GM21526 (cell line): ENCODE data around the gene CABS1.
A peak's percentile ranks its signal among the peaks of the same experiment; 100 is the strongest.

Experiments
- ATAC-seq: cut with Tn5 transposase; IDR thresholded peaks from one replicate; pipeline ENCODE4 v1.9.1; 2021; ENCODE audit warnings: moderate library complexity; ENCODE audit not compliant: unreplicated experiment, low FRiP score

The CABS1 gene

GRCh38 chr4:70334681-70335080 is at the start of gene CABS1:
TSS of gene CABS1 (plus strand) at chr4:70334981. CDS start at chr4:70335040, 59 bp downstream.
- ATAC-seq: no peak

- ATAC-seq: no peak
Observed at GRCh38 chr4:70288651-70289050, 46.1 kb upstream of the CABS1 start.

GRCh38 chr4:70291341-70291740 is 43.4 kb upstream of the CABS1 start:
- no peak for ATAC-seq

GRCh38 chr4:70297576-70297975 is 37.2 kb upstream of the CABS1 start:
- ATAC-seq: no peak

- no peak for ATAC-seq
Observed at GRCh38 chr4:70298051-70298450, 36.7 kb upstream of the CABS1 start.

- ATAC-seq: no peak
Observed at GRCh38 chr4:70299643-70300042, 35.1 kb upstream of the CABS1 start.

GRCh38 chr4:70300215-70300614 is 34.6 kb upstream of the CABS1 start:
- no peak for ATAC-seq

GRCh38 chr4:70303090-70303489 is 31.7 kb upstream of the CABS1 start:
- ATAC-seq: no peak

GRCh38 chr4:70305601-70306000 is 29.2 kb upstream of the CABS1 start:
- ATAC-seq: no peak

GRCh38 chr4:70306076-70306475 is 28.7 kb upstream of the CABS1 start:
- no peak for ATAC-seq

- no peak for ATAC-seq
Observed at GRCh38 chr4:70313736-70314135, 21.0 kb upstream of the CABS1 start.

GRCh38 chr4:70315928-70316327 is 18.9 kb upstream of the CABS1 start:
- peak; percentile 63 for ATAC-seq

- no peak for ATAC-seq
Observed at GRCh38 chr4:70326052-70326451, 8.7 kb upstream of the CABS1 start.

GRCh38 chr4:70336043-70336442 is 1.3 kb downstream of the CABS1 start:
- ATAC-seq: no peak

- no peak for ATAC-seq
Observed at GRCh38 chr4:70337886-70338420, 3.2 kb downstream of the CABS1 start.

GRCh38 chr4:70356185-70356584 is 21.4 kb downstream of the CABS1 start:
- no peak for ATAC-seq

GRCh38 chr4:70359115-70359661 is 24.4 kb downstream of the CABS1 start:
- no peak for ATAC-seq

- no peak for ATAC-seq
Observed at GRCh38 chr4:70360460-70360859, 25.7 kb downstream of the CABS1 start, which contains the start of gene SMR3A. TSS of gene SMR3A (plus strand) at chr4:70360760. CDS start at chr4:70362116, 1,356 bp downstream.

GRCh38 chr4:70364002-70364401 is 29.2 kb downstream of the CABS1 start:
- ATAC-seq: no peak

GRCh38 chr4:70365479-70365878 is 30.7 kb downstream of the CABS1 start:
- ATAC-seq: no peak

- ATAC-seq: no peak
Observed at GRCh38 chr4:70367813-70368212, 33.0 kb downstream of the CABS1 start.

GRCh38 chr4:70371987-70372386 is 37.2 kb downstream of the CABS1 start:
- no peak for ATAC-seq

GRCh38 chr4:70372760-70373159 is 38.0 kb downstream of the CABS1 start:
- no peak for ATAC-seq
